Stimulated activated CD8-positive, alpha-beta memory T cell treated with anti-CD3 and anti-CD28 coated beads, Interleukin-2, amount 100 ng/mL, for 48 hours (primary cell): ENCODE data around the gene AHNAK2.

Source experiments
- DNase-seq, 2 donors: peaks; one replicate each; pipeline ENCODE4 v3.0.0-alpha.2; 2020; ENCODE audit warnings: low read depth in 2 of 2

The AHNAK2 gene

GRCh38 chr14:104939666-104940410 lies 38.3 kb downstream of the AHNAK2 start:
- no peak for DNase-seq

- no peak for DNase-seq
Measured at GRCh38 chr14:104938960-104939359, 39.2 kb downstream of the AHNAK2 start.

GRCh38 chr14:104938436-104938835 lies 39.7 kb downstream of the AHNAK2 start:
- no peak for DNase-seq

- DNase-seq: no peak
Measured at GRCh38 chr14:104937694-104938365, 40.3 kb downstream of the AHNAK2 start.

GRCh38 chr14:104937161-104937560 lies 41.0 kb downstream of the AHNAK2 start:
- DNase-seq: no peak

- no peak for DNase-seq
Measured at GRCh38 chr14:104936361-104937155, 41.6 kb downstream of the AHNAK2 start.

GRCh38 chr14:104935955-104936354 lies 42.2 kb downstream of the AHNAK2 start:
- no peak for DNase-seq

GRCh38 chr14:104935026-104935650 lies 43.0 kb downstream of the AHNAK2 start:
- DNase-seq: no peak

GRCh38 chr14:104933746-104934733 lies 44.1 kb downstream of the AHNAK2 start:
- DNase-seq: no peak

- DNase-seq: peak; percentile 79 to 82
Measured at GRCh38 chr14:104932676-104933631, 45.2 kb downstream of the AHNAK2 start.

GRCh38 chr14:104931771-104932675 lies 46.2 kb downstream of the AHNAK2 start:
- no peak for DNase-seq

GRCh38 chr14:104931304-104931770 lies 46.8 kb downstream of the AHNAK2 start:
- no peak for DNase-seq

- no peak for DNase-seq
Measured at GRCh38 chr14:104930526-104931303, 47.5 kb downstream of the AHNAK2 start.

- no peak for DNase-seq
Measured at GRCh38 chr14:104929268-104930230, 48.6 kb downstream of the AHNAK2 start.

- DNase-seq: no peak
Measured at GRCh38 chr14:104928391-104929133, 49.6 kb downstream of the AHNAK2 start.

GRCh38 chr14:104927901-104928300 lies 50.3 kb downstream of the AHNAK2 start:
- DNase-seq: no peak
